Measurements from ENCODE around the gene ATF2. TPM values are rescaled to one million over a fixed set of nuclear protein-coding genes. Genes with fewer than 3 reads are reported as not detected.

The ATF2 gene
- total RNA-seq, 1 donor from 2014 or later: 51.2 TPM

GRCh38 chr2:175166216-175166824, 1.7 kb downstream of the ATF2 start:
- intact Hi-C loops (cut with DNase I): no loop called here
- Histone ChIP-seq H3K4me3 (peak overlapping the region; percentile 73), H3K27ac (no peak overlapping the region), H3K4me1 (peaks cover 18% of the 10 kb centered on the region), H3K27me3 (no peaks in the 10 kb centered on the region), H3K9me3 (no peaks in the 10 kb centered on the region), H3K36me3 (no peaks in the 10 kb centered on the region)
- ATAC-seq (no peak), DNase-seq (no peak)
- no peak for TF ChIP-seq CTCF (IDR thresholded peaks at IDR 0.05)

- DNase-seq (no peak), ATAC-seq (no peak)
- peaks cover 15% of the 10 kb centered on the region for H3K4me1 ChIP-seq
- intact Hi-C loops (cut with DNase I): no loop called here
- H3K27ac ChIP-seq: no peak overlapping the region
- no peaks in the 10 kb centered on the region for H3K9me3 ChIP-seq
- H3K4me3 ChIP-seq: no peak overlapping the region
- TF ChIP-seq CTCF (IDR thresholded peaks at IDR 0.05): no peak
- H3K36me3 ChIP-seq: no peaks in the 10 kb centered on the region
- H3K27me3 ChIP-seq: no peaks in the 10 kb centered on the region
These were observed 3.8 kb downstream of the ATF2 start for GRCh38 chr2:175164235-175164634.

- no peak for TF ChIP-seq CTCF (IDR thresholded peaks at IDR 0.05)
- DNase-seq (no peak), ATAC-seq (no peak)
- intact Hi-C loops (cut with DNase I): no loop called here
- no peak overlapping the region for H3K27ac ChIP-seq
- no peaks in the 10 kb centered on the region for H3K27me3 ChIP-seq
- H3K4me3 ChIP-seq: no peak overlapping the region
- H3K36me3 ChIP-seq: no peaks in the 10 kb centered on the region
- H3K9me3 ChIP-seq: no peaks in the 10 kb centered on the region
- no peaks in the 10 kb centered on the region for H3K4me1 ChIP-seq
These were observed 9.1 kb downstream of the ATF2 start for GRCh38 chr2:175158894-175159293.

- intact Hi-C loops (cut with DNase I): no loop called here
- H3K36me3 ChIP-seq: no peaks in the 10 kb centered on the region
- TF ChIP-seq CTCF (IDR thresholded peaks at IDR 0.05): no peak
- ATAC-seq (no peak), DNase-seq (no peak)
- H3K27ac ChIP-seq: no peak overlapping the region
- peaks cover 12% of the 10 kb centered on the region for H3K4me1 ChIP-seq
- H3K9me3 ChIP-seq: no peaks in the 10 kb centered on the region
- no peak overlapping the region for H3K4me3 ChIP-seq
- no peaks in the 10 kb centered on the region for H3K27me3 ChIP-seq
These were observed 11.5 kb downstream of the ATF2 start for GRCh38 chr2:175156534-175156933.

GRCh38 chr2:175154661-175155082, 13.3 kb downstream of the ATF2 start:
- intact Hi-C loops (cut with DNase I): no loop called here
- TF ChIP-seq CTCF (IDR thresholded peaks at IDR 0.05): no peak
- Histone ChIP-seq H3K36me3 (peaks cover 3% of the 10 kb centered on the region), H3K27me3 (no peaks in the 10 kb centered on the region), H3K4me1 (peaks cover 12% of the 10 kb centered on the region), H3K9me3 (no peaks in the 10 kb centered on the region), H3K27ac (no peak overlapping the region), H3K4me3 (no peak overlapping the region)
- DNase-seq: no peak
- no peak for ATAC-seq

- ATAC-seq (no peak), DNase-seq (no peak)
- intact Hi-C loops (cut with DNase I): no loop called here
- H3K36me3 ChIP-seq: peaks cover 3% of the 10 kb centered on the region
- no peaks in the 10 kb centered on the region for H3K27me3 ChIP-seq
- H3K4me3 ChIP-seq: no peak overlapping the region
- H3K27ac ChIP-seq: no peak overlapping the region
- peaks cover 12% of the 10 kb centered on the region for H3K4me1 ChIP-seq
- TF ChIP-seq CTCF (IDR thresholded peaks at IDR 0.05): no peak
- no peaks in the 10 kb centered on the region for H3K9me3 ChIP-seq
These were observed 15.8 kb downstream of the ATF2 start for GRCh38 chr2:175152242-175152641.

Measured in upper lobe of right lung (tissue), 1 donor.